Liver (tissue), 9 donors: ENCODE results near the gene C11orf21. TPM values are rescaled to one million over a fixed set of nuclear protein-coding genes. Genes with fewer than 3 reads are reported as not detected.
"Not testable (repeated sequence)": the region's sequence is repeated elsewhere in the genome, so short reads cannot be mapped to it uniquely, and the experiment has no call there.

Experiments
- DNase-seq: peaks from one replicate; pipeline ENCODE4 v3.0.0-alpha.2; 2017; ENCODE audit warnings: low spot score
- H3K27ac ChIP-seq, 2 donors: one replicate each; pipeline ENCODE4 v1.7.0; 2013; ENCODE audit warnings: inconsistent platforms in 2 of 2, low read length in 2 of 2, control low read depth in 1 of 2, low read depth in 1 of 2, mild to moderate bottlenecking in 1 of 2
- H3K27me3 ChIP-seq, 4 donors: one replicate each; pipeline versions ENCODE4 v1.6.1 to v1.7.0; 2013; ENCODE audit warnings: low read length in 3 of 4, inconsistent platforms in 1 of 4, mild to moderate bottlenecking in 1 of 4, moderate library complexity in 1 of 4; ENCODE audit not compliant: control insufficient read depth in 4 of 4, insufficient read depth in 4 of 4
- H3K36me3 ChIP-seq, 4 donors: one replicate each; pipeline versions ENCODE4 v1.6.1 to v1.7.0; 2013; ENCODE audit warnings: low read length in 3 of 4, mild to moderate bottlenecking in 3 of 4, low read depth in 1 of 4, moderate library complexity in 1 of 4; ENCODE audit not compliant: control insufficient read depth in 4 of 4, insufficient read depth in 3 of 4
- H3K4me1 ChIP-seq, 4 donors: one replicate each; pipeline versions ENCODE4 v1.6.1 to v1.7.0; 2013; ENCODE audit warnings: low read length in 3 of 4, mild to moderate bottlenecking in 3 of 4, moderate library complexity in 1 of 4; ENCODE audit not compliant: control insufficient read depth in 4 of 4, insufficient read depth in 4 of 4
- H3K4me3 ChIP-seq, 3 donors: one replicate each; pipeline versions ENCODE4 v1.6.1 to v1.7.0; 2013; ENCODE audit warnings: low read length in 3 of 3, control low read depth in 1 of 3, low read depth in 1 of 3, mild to moderate bottlenecking in 1 of 3
- H3K9ac ChIP-seq, 2 donors: one replicate each; pipeline ENCODE4 v1.7.0; 2013; ENCODE audit warnings: low read length in 2 of 2, mild to moderate bottlenecking in 2 of 2, moderate library complexity in 2 of 2, control low read depth in 1 of 2, low read depth in 1 of 2
- H3K9me3 ChIP-seq, 4 donors: one replicate each; pipeline versions ENCODE4 v1.6.1 to v1.7.0; 2013; ENCODE audit warnings: low read length in 3 of 4; ENCODE audit not compliant: control insufficient read depth in 4 of 4
- EGR1 ChIP-seq, 2 donors: IDR thresholded peaks; 2 replicates each; pipeline ENCODE4 v1.6.1; 2016 to 2018; ENCODE audit warnings: antibody characterized with exemption in 2 of 2, low read depth in 2 of 2
- FOXA1 ChIP-seq: IDR thresholded peaks from 2 replicates; pipeline ENCODE4 v1.6.1; 2016; ENCODE audit warnings: antibody characterized with exemption
- FOXA2 ChIP-seq: IDR thresholded peaks from 2 replicates; pipeline ENCODE4 v1.6.1; 2016; ENCODE audit warnings: antibody characterized with exemption
- GABPA ChIP-seq, 2 donors: IDR thresholded peaks in 1 of 2; conservative IDR thresholded peaks in 1 of 2; 2 replicates each; pipeline ENCODE4 v1.6.1; 2016; ENCODE audit warnings: antibody characterized with exemption in 2 of 2, mild to moderate bottlenecking in 1 of 2, moderate library complexity in 1 of 2
- HNF4A ChIP-seq, 2 donors: conservative IDR thresholded peaks; 2 replicates each; pipeline ENCODE4 v1.6.1; 2016; ENCODE audit warnings: antibody characterized with exemption in 2 of 2, mild to moderate bottlenecking in 2 of 2
- HNF4G ChIP-seq: IDR thresholded peaks from 2 replicates; pipeline ENCODE4 v1.6.1; 2016; ENCODE audit warnings: antibody characterized with exemption
- JUND ChIP-seq, 2 donors: IDR thresholded peaks; 2 replicates each; pipeline ENCODE4 v1.6.1; 2016; ENCODE audit warnings: antibody characterized with exemption in 2 of 2
- NR2F2 ChIP-seq: IDR thresholded peaks from 2 replicates; pipeline ENCODE4 v1.6.1; 2016; ENCODE audit warnings: antibody characterized with exemption
- RAD21 ChIP-seq, 2 donors: IDR thresholded peaks; 2 replicates each; pipeline ENCODE4 v1.6.1; 2016; ENCODE audit warnings: antibody characterized with exemption in 2 of 2, mild to moderate bottlenecking in 2 of 2
- SP1 ChIP-seq: IDR thresholded peaks from 2 replicates; pipeline ENCODE4 v1.6.1; 2018; ENCODE audit warnings: antibody characterized with exemption, mild to moderate bottlenecking
- TAF1 ChIP-seq: conservative IDR thresholded peaks from 2 replicates; pipeline ENCODE4 v1.6.1; 2016; ENCODE audit warnings: antibody characterized with exemption, mild to moderate bottlenecking
- YY1 ChIP-seq: IDR thresholded peaks from 2 replicates; pipeline ENCODE4 v1.6.1; 2016; ENCODE audit warnings: antibody characterized with exemption, mild to moderate bottlenecking
- WGBS: extraction: QIAGEN DNeasy Blood & Tissue Kit; methylation state at CpG from one replicate; pipeline ENCODE4 v1.1.7; 2013; 5-methylcytosine and 5-hydroxymethylcytosine counted together
- polyA plus RNA-seq, 2 donors: library from polyadenylated mRNA; stranded (reverse) in 1 of 2; unstranded in 1 of 2; fragments of 200-250 nt in 1 of 2; fragments of >200 nt in 1 of 2; fragmentation: Nextera tagmentation in 1 of 2; extraction: Ambion mirVana in 1 of 2; gene quantifications; one replicate each; pipeline versions ENCODE4 v1.2.1 to v1.2.3, GENCODE V29; 2013 to 2015
- total RNA-seq, 2 donors: library from RNA; depleted of rRNA; stranded (reverse); fragments of >200 nt; gene quantifications; one replicate each; pipeline ENCODE4 v1.2.3, GENCODE V29; 2014
- TF ChIP-seq, protein P1 (sequence below): IDR thresholded peaks from 2 replicates; pipeline ENCODE4 v1.6.1; 2016; ENCODE audit warnings: antibody characterized with exemption
- TF ChIP-seq, protein P2 (sequence below): fragments of 150-350 bp; IDR thresholded peaks from 2 replicates; pipeline ENCODE4 v1.5.1; 2017; ENCODE audit warnings: improper control_type of control experiment, low read depth, low read length; ENCODE audit not compliant: missing input control
- TF ChIP-seq, protein P3 (sequence below): IDR thresholded peaks from 2 replicates; pipeline ENCODE4 v1.6.1; 2016; ENCODE audit warnings: antibody characterized with exemption
- TF ChIP-seq, protein P4 (sequence below): IDR thresholded peaks from 2 replicates; pipeline ENCODE4 v1.6.1; 2016; ENCODE audit warnings: antibody characterized with exemption, mild to moderate bottlenecking
- TF ChIP-seq, protein P5 (sequence below): IDR thresholded peaks from 2 replicates; pipeline ENCODE4 v1.6.1; 2016; ENCODE audit warnings: antibody characterized with exemption
- donor health status: healthy.
- donor health status: healthy.
- donor health status: healthy.
- donor health status: healthy.
- donor health status: healthy.

C11orf21 gene
- total and polyA plus RNA-seq, 4 donors: 0.14 to 16.2 (median 0.44) TPM

DNA sequence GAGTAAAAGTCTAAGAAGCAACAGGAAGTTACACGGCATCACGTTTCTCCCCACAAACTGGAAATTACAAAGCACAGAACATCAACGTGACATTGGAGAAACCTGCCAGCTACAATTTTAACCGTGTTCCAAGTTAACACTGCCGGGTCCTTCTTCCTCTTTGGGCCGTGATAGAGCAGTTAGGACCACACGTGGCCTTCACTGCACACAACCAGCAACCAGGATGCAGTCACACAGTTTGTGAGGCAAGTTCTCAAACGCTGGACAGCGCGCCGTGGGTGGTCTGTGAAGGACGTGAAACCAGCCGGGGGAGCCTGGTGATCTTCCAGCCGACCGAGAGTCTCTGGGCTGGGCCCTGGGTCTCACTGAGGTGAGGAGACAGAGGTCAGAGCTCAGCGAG, 14.6 kb downstream of the C11orf21 start:
- TF ChIP-seq FOXA1 (no peak), FOXA2 (no peak)
- TF ChIP-seq, protein P1, sequence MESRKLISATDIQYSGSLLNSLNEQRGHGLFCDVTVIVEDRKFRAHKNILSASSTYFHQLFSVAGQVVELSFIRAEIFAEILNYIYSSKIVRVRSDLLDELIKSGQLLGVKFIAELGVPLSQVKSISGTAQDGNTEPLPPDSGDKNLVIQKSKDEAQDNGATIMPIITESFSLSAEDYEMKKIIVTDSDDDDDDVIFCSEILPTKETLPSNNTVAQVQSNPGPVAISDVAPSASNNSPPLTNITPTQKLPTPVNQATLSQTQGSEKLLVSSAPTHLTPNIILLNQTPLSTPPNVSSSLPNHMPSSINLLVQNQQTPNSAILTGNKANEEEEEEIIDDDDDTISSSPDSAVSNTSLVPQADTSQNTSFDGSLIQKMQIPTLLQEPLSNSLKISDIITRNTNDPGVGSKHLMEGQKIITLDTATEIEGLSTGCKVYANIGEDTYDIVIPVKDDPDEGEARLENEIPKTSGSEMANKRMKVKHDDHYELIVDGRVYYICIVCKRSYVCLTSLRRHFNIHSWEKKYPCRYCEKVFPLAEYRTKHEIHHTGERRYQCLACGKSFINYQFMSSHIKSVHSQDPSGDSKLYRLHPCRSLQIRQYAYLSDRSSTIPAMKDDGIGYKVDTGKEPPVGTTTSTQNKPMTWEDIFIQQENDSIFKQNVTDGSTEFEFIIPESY: no peak
- TF ChIP-seq, protein P2, sequence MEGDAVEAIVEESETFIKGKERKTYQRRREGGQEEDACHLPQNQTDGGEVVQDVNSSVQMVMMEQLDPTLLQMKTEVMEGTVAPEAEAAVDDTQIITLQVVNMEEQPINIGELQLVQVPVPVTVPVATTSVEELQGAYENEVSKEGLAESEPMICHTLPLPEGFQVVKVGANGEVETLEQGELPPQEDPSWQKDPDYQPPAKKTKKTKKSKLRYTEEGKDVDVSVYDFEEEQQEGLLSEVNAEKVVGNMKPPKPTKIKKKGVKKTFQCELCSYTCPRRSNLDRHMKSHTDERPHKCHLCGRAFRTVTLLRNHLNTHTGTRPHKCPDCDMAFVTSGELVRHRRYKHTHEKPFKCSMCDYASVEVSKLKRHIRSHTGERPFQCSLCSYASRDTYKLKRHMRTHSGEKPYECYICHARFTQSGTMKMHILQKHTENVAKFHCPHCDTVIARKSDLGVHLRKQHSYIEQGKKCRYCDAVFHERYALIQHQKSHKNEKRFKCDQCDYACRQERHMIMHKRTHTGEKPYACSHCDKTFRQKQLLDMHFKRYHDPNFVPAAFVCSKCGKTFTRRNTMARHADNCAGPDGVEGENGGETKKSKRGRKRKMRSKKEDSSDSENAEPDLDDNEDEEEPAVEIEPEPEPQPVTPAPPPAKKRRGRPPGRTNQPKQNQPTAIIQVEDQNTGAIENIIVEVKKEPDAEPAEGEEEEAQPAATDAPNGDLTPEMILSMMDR: no peak
- peak; percentile 25 for DNase-seq
- H3K4me1 ChIP-seq: peaks cover 0 to 5% (median 2%) of the 10 kb centered on the region in 4 donors
- no peaks in the 10 kb centered on the region for H3K9me3 ChIP-seq
- peaks cover 0 to 3% (median 1%) of the 10 kb centered on the region in 4 donors for H3K27me3 ChIP-seq
- H3K4me3 ChIP-seq: no peak overlapping the region
- WGBS: 49% methylated on average over 16 of the region's 16 CpGs
- no peak overlapping the region for H3K27ac ChIP-seq
- no peaks in the 10 kb centered on the region for H3K36me3 ChIP-seq
- no peak overlapping the region for H3K9ac ChIP-seq

DNA sequence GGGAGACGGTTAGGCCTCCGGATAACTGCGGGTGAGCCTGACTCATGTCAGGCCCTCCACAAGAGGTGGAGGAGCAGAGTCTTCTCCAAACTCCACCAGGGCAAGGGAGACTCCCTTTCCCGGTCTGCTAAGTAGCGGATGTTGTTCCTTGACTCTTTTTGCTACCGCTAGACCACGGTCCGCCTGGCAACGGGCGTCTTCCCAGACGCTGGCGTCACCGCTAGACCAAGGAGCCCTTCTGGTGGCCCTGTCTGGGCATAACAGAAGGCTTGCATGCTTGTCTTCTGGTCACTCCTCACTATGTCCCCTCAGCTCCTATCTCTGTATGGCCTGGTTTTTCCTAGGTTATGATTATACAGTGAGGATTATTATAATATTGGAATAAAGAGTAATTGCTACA, 15.4 kb downstream of the C11orf21 start:
- not testable (repeated sequence) for H3K9me3 ChIP-seq, H3K9ac ChIP-seq, H3K4me3 ChIP-seq, H3K27me3 ChIP-seq, H3K4me1 ChIP-seq, H3K27ac ChIP-seq, DNase-seq, H3K36me3 ChIP-seq
- 89% methylated on average over 13 of the region's 13 CpGs for WGBS

DNA sequence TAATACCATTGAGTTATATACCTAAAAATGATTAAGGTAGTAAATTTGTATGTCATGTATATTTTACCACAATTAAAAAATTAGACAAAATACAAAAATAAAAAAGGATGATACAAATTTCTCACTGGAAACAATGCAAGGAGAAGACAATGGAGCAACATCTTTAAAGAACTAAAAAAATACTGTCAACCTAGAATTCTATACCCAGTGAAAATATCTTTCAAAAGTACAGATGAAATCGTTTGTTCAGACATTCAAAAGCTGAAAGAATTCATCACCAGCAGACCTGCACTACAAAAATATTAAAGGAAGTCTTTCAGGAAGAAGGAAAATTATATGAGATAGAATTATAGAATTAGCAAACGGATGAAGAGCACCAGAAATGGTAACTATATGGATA, 21.5 kb downstream of the C11orf21 start:
- Histone ChIP-seq H3K36me3 (no peaks in the 10 kb centered on the region), H3K4me3 (no peak overlapping the region), H3K9ac (no peak overlapping the region), H3K27me3 (no peaks in the 10 kb centered on the region), H3K4me1 (no peaks in the 10 kb centered on the region), H3K9me3 (no peaks in the 10 kb centered on the region), H3K27ac (no peak overlapping the region)
- DNase-seq: no peak
- WGBS: 69% methylated on average over 2 of the region's 2 CpGs
- TF ChIP-seq GABPA (IDR thresholded peaks at IDR 0.05 in 1 of 2, conservative IDR thresholded peaks at IDR 0.05 in 1 of 2) (no peak), TAF1 (no peak), YY1 (no peak), HNF4G (no peak), NR2F2 (no peak), SP1 (no peak), JUND (IDR thresholded peaks at IDR 0.05) (no peak), EGR1 (IDR thresholded peaks at IDR 0.05; ENCODE audit: low read depth in 2 of 2) (no peak), FOXA1 (no peak), FOXA2 (no peak), RAD21 (IDR thresholded peaks at IDR 0.05) (no peak), HNF4A (conservative IDR thresholded peaks at IDR 0.05) (no peak)
- TF ChIP-seq, protein P3, sequence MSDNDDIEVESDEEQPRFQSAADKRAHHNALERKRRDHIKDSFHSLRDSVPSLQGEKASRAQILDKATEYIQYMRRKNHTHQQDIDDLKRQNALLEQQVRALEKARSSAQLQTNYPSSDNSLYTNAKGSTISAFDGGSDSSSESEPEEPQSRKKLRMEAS: no peak
- TF ChIP-seq, protein P4, sequence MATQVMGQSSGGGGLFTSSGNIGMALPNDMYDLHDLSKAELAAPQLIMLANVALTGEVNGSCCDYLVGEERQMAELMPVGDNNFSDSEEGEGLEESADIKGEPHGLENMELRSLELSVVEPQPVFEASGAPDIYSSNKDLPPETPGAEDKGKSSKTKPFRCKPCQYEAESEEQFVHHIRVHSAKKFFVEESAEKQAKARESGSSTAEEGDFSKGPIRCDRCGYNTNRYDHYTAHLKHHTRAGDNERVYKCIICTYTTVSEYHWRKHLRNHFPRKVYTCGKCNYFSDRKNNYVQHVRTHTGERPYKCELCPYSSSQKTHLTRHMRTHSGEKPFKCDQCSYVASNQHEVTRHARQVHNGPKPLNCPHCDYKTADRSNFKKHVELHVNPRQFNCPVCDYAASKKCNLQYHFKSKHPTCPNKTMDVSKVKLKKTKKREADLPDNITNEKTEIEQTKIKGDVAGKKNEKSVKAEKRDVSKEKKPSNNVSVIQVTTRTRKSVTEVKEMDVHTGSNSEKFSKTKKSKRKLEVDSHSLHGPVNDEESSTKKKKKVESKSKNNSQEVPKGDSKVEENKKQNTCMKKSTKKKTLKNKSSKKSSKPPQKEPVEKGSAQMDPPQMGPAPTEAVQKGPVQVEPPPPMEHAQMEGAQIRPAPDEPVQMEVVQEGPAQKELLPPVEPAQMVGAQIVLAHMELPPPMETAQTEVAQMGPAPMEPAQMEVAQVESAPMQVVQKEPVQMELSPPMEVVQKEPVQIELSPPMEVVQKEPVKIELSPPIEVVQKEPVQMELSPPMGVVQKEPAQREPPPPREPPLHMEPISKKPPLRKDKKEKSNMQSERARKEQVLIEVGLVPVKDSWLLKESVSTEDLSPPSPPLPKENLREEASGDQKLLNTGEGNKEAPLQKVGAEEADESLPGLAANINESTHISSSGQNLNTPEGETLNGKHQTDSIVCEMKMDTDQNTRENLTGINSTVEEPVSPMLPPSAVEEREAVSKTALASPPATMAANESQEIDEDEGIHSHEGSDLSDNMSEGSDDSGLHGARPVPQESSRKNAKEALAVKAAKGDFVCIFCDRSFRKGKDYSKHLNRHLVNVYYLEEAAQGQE: no peak
- TF ChIP-seq, protein P1: no peak
- TF ChIP-seq, protein P5, sequence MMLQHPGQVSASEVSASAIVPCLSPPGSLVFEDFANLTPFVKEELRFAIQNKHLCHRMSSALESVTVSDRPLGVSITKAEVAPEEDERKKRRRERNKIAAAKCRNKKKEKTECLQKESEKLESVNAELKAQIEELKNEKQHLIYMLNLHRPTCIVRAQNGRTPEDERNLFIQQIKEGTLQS: no peak
